Ovary (tissue), 9 donors: ENCODE results near the gene ADO. TPM values are rescaled to one million over a fixed set of nuclear protein-coding genes. Genes with fewer than 3 reads are reported as not detected.
A peak's percentile ranks its signal among the peaks of the same experiment; 100 is the strongest.

Experiments used
- DNase-seq, 5 donors: peaks; one replicate each; pipeline ENCODE4 v3.0.0-alpha.2; 2019 to 2020
- H3K27ac ChIP-seq, 2 donors: fragments of 200-600 bp; one replicate each; pipeline versions ENCODE4 v1.5.1 to v1.8.0; 2019 to 2022
- H3K27me3 ChIP-seq: fragments of 200-600 bp; one replicate; pipeline ENCODE4 v1.8.0; 2022
- H3K36me3 ChIP-seq: fragments of 200-600 bp; sonication (generic); one replicate; pipeline ENCODE4 v1.5.1; 2019
- H3K4me1 ChIP-seq: one replicate; pipeline ENCODE4 v1.8.1; 2013; ENCODE audit warnings: mild to moderate bottlenecking, moderate library complexity; ENCODE audit not compliant: insufficient read depth
- H3K4me3 ChIP-seq: fragments of 200-600 bp; sonication (generic); one replicate; pipeline ENCODE4 v1.5.1; 2017
- H3K9me3 ChIP-seq, 2 donors: fragments of 200-600 bp in 1 of 2; sonication (generic) in 1 of 2; one replicate each; pipeline versions ENCODE4 v1.5.1 to v1.8.1; 2013 to 2019; ENCODE audit warnings: mild to moderate bottlenecking in 1 of 2, moderate library complexity in 1 of 2
- CTCF ChIP-seq, 3 donors: fragments of 450-650 bp in 2 of 3; fragments of 200-600 bp in 1 of 3; IDR thresholded peaks; one replicate each; pipeline versions ENCODE4 v1.5.1 to v1.8.0; 2016 to 2022; ENCODE audit warnings: antibody characterized with exemption in 3 of 3, mild to moderate bottlenecking in 1 of 3
- EP300 ChIP-seq: sonication (generic); formaldehyde crosslinking; IDR thresholded peaks from one replicate; pipeline ENCODE4 v1.6.1; 2017; ENCODE audit warnings: antibody characterized with exemption
- POLR2A ChIP-seq: fragments of 450-650 bp; IDR thresholded peaks from one replicate; pipeline ENCODE4 v1.6.1; 2017; ENCODE audit warnings: antibody characterized with exemption, mild to moderate bottlenecking, moderate library complexity
- WGBS, 3 donors: extraction: QIAGEN DNeasy Blood & Tissue Kit in 1 of 3; methylation state at CpG; one replicate each; pipeline versions ENCODE4 v1.1.5 to v1.1.7; 2013 to 2017; 5-methylcytosine and 5-hydroxymethylcytosine counted together
- intact Hi-C, 4 donors: fragments of 100-400 bp; cut with DNase I; formaldehyde crosslinking; loops; one replicate each; pipeline versions ENCODE4 v1.11.0 to v1.15.1; 2022 to 2023
- polyA plus RNA-seq, 2 donors: library from polyadenylated mRNA; stranded (reverse); fragments of 200-250 nt in 1 of 2; fragments of 350-450 nt in 1 of 2; fragmentation: Illumina TruSeq in 1 of 2; extraction: RNeasy Lipid Tissue Mini Kit (QIAGEN cat#74804) in 1 of 2; gene quantifications; one replicate each; pipeline ENCODE4 v1.2.3, GENCODE V29; 2013 to 2014
- total RNA-seq, 7 donors: library from RNA; depleted of rRNA in 2 of 7; stranded (reverse); fragments of >200 nt in 2 of 7; fragmentation: NEBNext Ultra II Directional in 3 of 7; extraction: Animal tissue kit (Norgen Biotek cat#: 25700) in 3 of 7; gene quantifications; one replicate each; pipeline versions ENCODE4 v1.1.0 to v1.2.4, GENCODE V29; 2016 to 2023
- donor health status: DM: no; HTN: no; CAD: no; lungs with moderate emphysema.
- donor health status: DM: no; HTN: no; CAD: no.
- donor health status: Bipolar disorder and iron deficiency.
- donor health status: DM: yes; HTN: yes; CAD: no.
- donor health status: DM: no; HTN: no; CAD: no.
- donor health status: DM: yes; HTN: yes; CAD: no.

ADO gene
- total and polyA plus RNA-seq, 9 donors: 9.7 to 31.1 (median 22.2) TPM

GRCh38 chr10:62805231-62806099, 945 bp downstream of the ADO start:
- Histone ChIP-seq H3K27ac (peak overlapping the region in 1 of 2 donors; percentile 94), H3K36me3 (no peaks in the 10 kb centered on the region), H3K4me1 (peaks cover 15% of the 10 kb centered on the region), H3K27me3 (no peaks in the 10 kb centered on the region), H3K4me3 (peak overlapping the region; percentile 76), H3K9me3 (no peaks in the 10 kb centered on the region)
- DNase-seq: peak in 3 of 5 donors; percentile 20 to 47 (median 41)
- TF ChIP-seq POLR2A: no peak
- TF ChIP-seq CTCF (IDR thresholded peaks at IDR 0.05): no peak
- TF ChIP-seq EP300: no peak
- 0 to 5% (median 1%) methylated on average over 17 to 77 of the region's 77 CpGs for WGBS, 3 donors
- intact Hi-C loops: no loop called here

- TF ChIP-seq POLR2A (no peak), EP300 (no peak), CTCF (IDR thresholded peaks at IDR 0.05) (no peak)
- Histone ChIP-seq H3K9me3 (no peaks in the 10 kb centered on the region), H3K4me3 (peak overlapping the region; percentile 76), H3K27me3 (no peaks in the 10 kb centered on the region), H3K36me3 (no peaks in the 10 kb centered on the region), H3K4me1 (peaks cover 15% of the 10 kb centered on the region), H3K27ac (no peak overlapping the region)
- DNase-seq: no peak
- intact Hi-C loops: no loop called here
- 3 to 17% (median 10%) methylated on average over 1 of the region's 1 CpG for WGBS, 3 donors
Measured at GRCh38 chr10:62806251-62806650, 1.7 kb downstream of the ADO start.

GRCh38 chr10:62810156-62810902, 5.8 kb downstream of the ADO start:
- no peak overlapping the region for H3K27ac ChIP-seq
- 90 to 94% (median 92%) methylated on average over 8 of the region's 8 CpGs for WGBS, 3 donors
- no peak for DNase-seq
- H3K36me3 ChIP-seq: no peaks in the 10 kb centered on the region
- TF ChIP-seq CTCF (IDR thresholded peaks at IDR 0.05): no peak
- no peak for TF ChIP-seq POLR2A
- no peak for TF ChIP-seq EP300
- intact Hi-C loops: loop anchor here in 2 of 4 donors (10.0 kb wide), 2 partner anchors 324 to 344 kb away; partner anchors contain the start of gene NRBF2 (in 1 of the 2)
- H3K4me3 ChIP-seq: no peak overlapping the region
- peaks cover 18% of the 10 kb centered on the region for H3K4me1 ChIP-seq
- H3K9me3 ChIP-seq: no peaks in the 10 kb centered on the region
- H3K27me3 ChIP-seq: no peaks in the 10 kb centered on the region

- intact Hi-C loops: loop anchor here in 2 of 4 donors (10.0 kb wide), 2 partner anchors 323 to 343 kb away; partner anchors contain the start of gene NRBF2 (in 1 of the 2)
- H3K27me3 ChIP-seq: no peaks in the 10 kb centered on the region
- no peak for DNase-seq
- TF ChIP-seq POLR2A (no peak), CTCF (IDR thresholded peaks at IDR 0.05) (no peak), EP300 (no peak)
- H3K36me3 ChIP-seq: no peaks in the 10 kb centered on the region
- H3K27ac ChIP-seq: no peak overlapping the region
- no peak overlapping the region for H3K4me3 ChIP-seq
- peaks cover 18% of the 10 kb centered on the region for H3K4me1 ChIP-seq
- H3K9me3 ChIP-seq: no peaks in the 10 kb centered on the region
- WGBS, 3 donors: 89 to 93% (median 92%) methylated on average over 10 of the region's 10 CpGs
Measured at GRCh38 chr10:62811159-62811875, 6.8 kb downstream of the ADO start.
